A673 (cell line): ENCODE results near the gene PPP3CB. TPM values are rescaled to one million over a fixed set of nuclear protein-coding genes. Genes with fewer than 3 reads are reported as not detected.
A peak's percentile ranks its signal among the peaks of the same experiment; 100 is the strongest.

ENCODE experiments used
- BruUV-seq: library from RNA; stranded (reverse); fragments of 400-500 nt; replicated peaks from 2 replicates; lab custom pipeline; 2021; lab: Mats Ljungman, UMichigan
- CTCF ChIA-PET: fragments of 300-600 bp; sonication (Branson Sonifier 250); formaldehyde crosslinking; loops from one replicate; lab custom pipeline; 2022; ENCODE audit warnings: antibody characterized with exemption; lab: Charles Lee
- POLR2A ChIA-PET: fragments of 300-600 bp; sonication (Branson Sonifier 250); formaldehyde crosslinking; loops from one replicate; lab custom pipeline; 2022; ENCODE audit warnings: antibody characterized with exemption; ENCODE audit not compliant: low non-redundant PET; lab: Charles Lee
- DNase-seq: peaks from one replicate; pipeline ENCODE4 v3.0.0-alpha.2; 2015; ENCODE audit warnings: low spot score
- H3K27ac ChIP-seq: fragments of 200-600 bp; sonication (generic); 2 replicates; pipeline ENCODE4 v1.5.1; 2016; ENCODE audit warnings: mixed run types, low read depth, mild to moderate bottlenecking, mixed read lengths, antibody characterized with exemption, low read length; ENCODE audit not compliant: poor library complexity, severe bottlenecking
- H3K27me3 ChIP-seq: fragments of 200-600 bp; sonication (generic); replicated peaks from 2 replicates; pipeline ENCODE4 v1.6.1; 2017; ENCODE audit warnings: mixed run types, low read depth, mild to moderate bottlenecking, mixed read lengths, antibody characterized with exemption, low read length; ENCODE audit not compliant: insufficient read depth, poor library complexity
- H3K36me3 ChIP-seq: fragments of 200-600 bp; sonication (generic); 2 replicates; pipeline ENCODE4 v1.6.1; 2016; ENCODE audit warnings: mixed run types, mild to moderate bottlenecking, mixed read lengths, antibody characterized with exemption, low read length; ENCODE audit not compliant: insufficient read depth, poor library complexity, severe bottlenecking
- H3K4me1 ChIP-seq: fragments of 200-600 bp; sonication (generic); 2 replicates; pipeline ENCODE4 v1.6.1; 2017; ENCODE audit warnings: mixed run types, mild to moderate bottlenecking, mixed read lengths, antibody characterized with exemption, low read length; ENCODE audit not compliant: insufficient read depth, poor library complexity, severe bottlenecking
- H3K4me3 ChIP-seq: fragments of 200-600 bp; sonication (generic); 2 replicates; pipeline ENCODE4 v1.5.1; 2016; ENCODE audit warnings: low read depth, mixed run types, mild to moderate bottlenecking, mixed read lengths, low read length; ENCODE audit not compliant: poor library complexity, severe bottlenecking
- H3K9me3 ChIP-seq: fragments of 200-600 bp; sonication (generic); 2 replicates; pipeline ENCODE4 v1.6.1; 2016; ENCODE audit warnings: mixed run types, low read depth, mild to moderate bottlenecking, mixed read lengths, antibody characterized with exemption, low read length; ENCODE audit not compliant: poor library complexity, severe bottlenecking
- EZH2 ChIP-seq: fragments of 200-600 bp; sonication (generic); IDR thresholded peaks from 2 replicates; pipeline ENCODE4 v1.6.1; 2017; ENCODE audit warnings: borderline replicate concordance, low read depth, mild to moderate bottlenecking, mixed read lengths, antibody characterized with exemption, low read length; ENCODE audit not compliant: poor library complexity, severe bottlenecking
- intact Hi-C: fragments of 100-400 bp; cut with micrococcal nuclease; formaldehyde crosslinking; loops from one replicate; pipeline ENCODE4 v1.10.0; 2022; ENCODE audit not compliant: unreplicated experiment
- total RNA-seq: library from RNA; stranded (reverse); gene quantifications from 2 replicates; pipeline ENCODE4 v1.2.3, GENCODE V29; 2021
- TF ChIP-seq, protein P1 (sequence below): fragments of 300-800, 200-600 bp; sonication (generic); conservative IDR thresholded peaks from 2 replicates; pipeline ENCODE4 v1.5.1; 2017; ENCODE audit warnings: low read depth, mild to moderate bottlenecking, antibody characterized with exemption, low read length, moderate library complexity, mixed read lengths

PPP3CB gene
- total RNA-seq, 1 experiment from 2014 or later, result 60.2 TPM

- no peak overlapping the region for H3K4me3 ChIP-seq
- ChIA-PET CTCF (no interaction called here), POLR2A (no interaction called here)
- BruUV-seq, result no TSS peak
- intact Hi-C loops, result no loop called here
- no peak for DNase-seq
- no peaks in the 10 kb centered on the region for H3K27me3 ChIP-seq
- H3K27ac ChIP-seq, result no peak overlapping the region
- H3K36me3 ChIP-seq, result no peaks in the 10 kb centered on the region
- H3K9me3 ChIP-seq, result no peaks in the 10 kb centered on the region
- peaks cover 7% of the 10 kb centered on the region for H3K4me1 ChIP-seq
- no peak for TF ChIP-seq EZH2
- TF ChIP-seq, protein P1, sequence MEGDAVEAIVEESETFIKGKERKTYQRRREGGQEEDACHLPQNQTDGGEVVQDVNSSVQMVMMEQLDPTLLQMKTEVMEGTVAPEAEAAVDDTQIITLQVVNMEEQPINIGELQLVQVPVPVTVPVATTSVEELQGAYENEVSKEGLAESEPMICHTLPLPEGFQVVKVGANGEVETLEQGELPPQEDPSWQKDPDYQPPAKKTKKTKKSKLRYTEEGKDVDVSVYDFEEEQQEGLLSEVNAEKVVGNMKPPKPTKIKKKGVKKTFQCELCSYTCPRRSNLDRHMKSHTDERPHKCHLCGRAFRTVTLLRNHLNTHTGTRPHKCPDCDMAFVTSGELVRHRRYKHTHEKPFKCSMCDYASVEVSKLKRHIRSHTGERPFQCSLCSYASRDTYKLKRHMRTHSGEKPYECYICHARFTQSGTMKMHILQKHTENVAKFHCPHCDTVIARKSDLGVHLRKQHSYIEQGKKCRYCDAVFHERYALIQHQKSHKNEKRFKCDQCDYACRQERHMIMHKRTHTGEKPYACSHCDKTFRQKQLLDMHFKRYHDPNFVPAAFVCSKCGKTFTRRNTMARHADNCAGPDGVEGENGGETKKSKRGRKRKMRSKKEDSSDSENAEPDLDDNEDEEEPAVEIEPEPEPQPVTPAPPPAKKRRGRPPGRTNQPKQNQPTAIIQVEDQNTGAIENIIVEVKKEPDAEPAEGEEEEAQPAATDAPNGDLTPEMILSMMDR, result no peak
Observed at GRCh38 chr10:73416571-73416970, 79.3 kb downstream of the PPP3CB start.

DNA sequence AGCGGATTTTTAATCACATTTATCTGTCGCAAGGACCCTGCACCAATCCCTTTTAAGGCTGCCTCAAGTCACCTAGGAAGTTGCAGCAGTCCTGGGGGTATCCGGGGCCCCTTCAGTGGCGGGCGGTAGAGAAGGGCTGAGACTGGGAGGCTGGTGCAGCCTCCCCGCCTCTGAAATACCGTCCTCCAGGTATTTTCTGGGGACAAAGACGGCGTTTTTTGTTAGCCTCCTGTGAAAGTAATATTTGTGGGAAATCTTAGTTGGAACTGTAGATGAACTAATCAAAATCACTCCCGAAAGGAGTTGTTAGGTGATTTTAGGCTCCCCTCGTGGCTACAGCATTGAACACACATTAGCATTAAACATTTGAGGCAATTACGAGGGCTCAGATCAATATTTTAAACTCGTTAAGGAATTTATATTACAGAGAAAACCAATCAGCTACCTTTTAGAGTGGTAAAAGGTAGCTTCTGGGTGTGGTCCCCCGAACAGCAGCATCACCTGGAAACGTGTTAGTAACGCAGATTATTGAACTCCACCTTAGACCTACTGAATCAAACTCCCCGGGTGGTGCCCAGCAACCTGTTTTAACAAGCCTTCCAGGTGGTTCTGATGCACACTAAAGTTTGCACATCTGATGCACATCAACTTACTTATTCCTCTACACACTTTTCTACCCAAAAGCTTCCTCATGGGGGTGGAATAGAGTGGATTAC lies 81.4 kb downstream of the PPP3CB start:
- H3K4me3 ChIP-seq, result peak overlapping the region; percentile 97
- POLR2A ChIA-PET, result interaction anchor here (0.6 kb wide), 1 partner anchor 249 kb away, joined by 3 read pairs; no protein-coding TSS in a partner anchor
- intact Hi-C loops, result loop anchor here (5.0 kb wide), 1 partner anchor 167 kb away; the partner anchor contains the start of gene DNAJC9
- CTCF ChIA-PET, result interaction anchor here (0.5 kb wide), 1 partner anchor 238 kb away, joined by 6 read pairs; no protein-coding TSS in a partner anchor
- H3K36me3 ChIP-seq, result no peaks in the 10 kb centered on the region
- H3K27ac ChIP-seq, result peak overlapping the region; percentile 96
- DNase-seq, result no peak
- no peaks in the 10 kb centered on the region for H3K27me3 ChIP-seq
- BruUV-seq, result no TSS peak
- H3K9me3 ChIP-seq, result no peaks in the 10 kb centered on the region
- H3K4me1 ChIP-seq, result peaks cover 7% of the 10 kb centered on the region
- TF ChIP-seq EZH2, result no peak
- TF ChIP-seq, protein P1, result no peak; the same call in 1 of the 2 replicates

GRCh38 chr10:73413528-73414229 lies 82.1 kb downstream of the PPP3CB start, which contains the start of gene ANXA7:
ANXA7 (minus strand) TSS chr10:73414058; CDS start chr10:73400856, 13,202 bp downstream.
- no peaks in the 10 kb centered on the region for H3K36me3 ChIP-seq
- TF ChIP-seq, protein P1, result peak; percentile 29; the same call in 1 of the 2 replicates
- TF ChIP-seq EZH2, result no peak
- intact Hi-C loops, result loop anchor here (5.0 kb wide), 1 partner anchor 166 kb away; the partner anchor contains the start of gene DNAJC9
- peaks cover 7% of the 10 kb centered on the region for H3K4me1 ChIP-seq
- H3K4me3 ChIP-seq, result peak within 1 kb of the TSS; percentile 97
- DNase-seq, result peak; percentile 95
- no peaks in the 10 kb centered on the region for H3K27me3 ChIP-seq
- CTCF ChIA-PET, result no interaction called here
- POLR2A ChIA-PET, result interaction anchor here (0.6 kb wide), 1 partner anchor 250 kb away, joined by 3 read pairs; no protein-coding TSS in a partner anchor
- BruUV-seq, result TSS peak; percentile 65
- no peaks in the 10 kb centered on the region for H3K9me3 ChIP-seq
- peak within 1 kb of the TSS; percentile 96 for H3K27ac ChIP-seq
